ENCODE results near the gene NPLOC4.
"Not testable (repeated sequence)": the region's sequence is repeated elsewhere in the genome, so short reads cannot be mapped to it uniquely, and the experiment has no call there.

NPLOC4 gene

GRCh38 chr17:81631482-81631881 lies 5.4 kb downstream of the NPLOC4 start:
- DNase-seq (ENCODE audit: low read depth), result no peak

GRCh38 chr17:81630274-81630673 lies 6.6 kb downstream of the NPLOC4 start:
- DNase-seq (ENCODE audit: low read depth), result no peak

DNA sequence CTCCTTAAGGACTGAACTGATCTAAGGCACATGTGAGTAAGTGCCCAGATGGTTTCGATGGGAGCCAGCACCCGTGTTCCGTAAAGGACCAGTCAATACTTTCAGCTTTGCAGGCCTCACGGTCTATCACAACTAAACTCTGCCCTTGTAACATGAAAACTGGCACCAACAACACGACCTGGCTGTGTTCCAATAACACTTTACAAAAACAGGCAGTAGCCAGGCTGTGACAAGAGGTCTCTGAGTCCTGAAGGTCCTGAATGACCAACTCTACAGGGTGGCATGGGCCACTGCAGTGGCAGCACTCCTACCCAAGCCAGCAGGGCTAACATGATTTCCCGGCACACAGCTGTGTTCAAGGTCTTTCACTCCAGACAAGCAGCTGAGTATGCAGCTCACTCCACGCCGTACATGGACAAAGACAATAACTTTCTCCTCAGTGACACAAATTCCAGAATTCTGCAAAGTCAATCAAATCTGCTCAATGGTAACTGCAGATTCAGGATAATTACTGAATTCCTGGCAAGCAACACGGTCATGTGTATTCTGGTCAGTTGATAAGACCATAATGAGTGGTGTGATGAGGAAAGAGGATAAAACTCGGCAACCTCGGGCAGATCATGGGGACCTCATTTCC lies 15.3 kb downstream of the NPLOC4 start:
- DNase-seq (ENCODE audit: low read depth), result no peak

DNA sequence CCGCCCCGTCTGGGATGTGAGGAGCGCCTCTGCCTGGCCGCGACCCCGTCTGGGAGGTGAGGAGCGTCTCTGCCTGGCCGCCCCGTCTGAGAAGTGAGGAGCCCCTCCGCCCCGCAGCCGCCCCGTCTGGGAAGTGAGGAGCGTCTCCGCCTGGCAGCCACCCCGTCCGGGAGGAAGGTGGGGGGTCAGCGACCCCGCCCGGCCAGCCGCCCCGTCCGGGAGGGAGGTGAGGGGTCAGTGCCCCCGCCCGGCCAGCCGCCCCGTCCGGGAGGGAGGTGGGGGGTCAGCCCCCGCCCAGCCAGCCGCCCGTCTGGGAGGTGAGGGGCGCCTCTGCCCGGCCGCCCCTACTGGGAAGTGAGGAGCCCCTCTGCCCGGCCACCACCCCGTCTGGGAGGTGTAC lies 18.6 kb downstream of the NPLOC4 start:
- not testable (repeated sequence) for DNase-seq (ENCODE audit: low read depth)

- DNase-seq (ENCODE audit: low read depth), result no peak
Observed at GRCh38 chr17:81616877-81617276, 20.0 kb downstream of the NPLOC4 start.

DNA sequence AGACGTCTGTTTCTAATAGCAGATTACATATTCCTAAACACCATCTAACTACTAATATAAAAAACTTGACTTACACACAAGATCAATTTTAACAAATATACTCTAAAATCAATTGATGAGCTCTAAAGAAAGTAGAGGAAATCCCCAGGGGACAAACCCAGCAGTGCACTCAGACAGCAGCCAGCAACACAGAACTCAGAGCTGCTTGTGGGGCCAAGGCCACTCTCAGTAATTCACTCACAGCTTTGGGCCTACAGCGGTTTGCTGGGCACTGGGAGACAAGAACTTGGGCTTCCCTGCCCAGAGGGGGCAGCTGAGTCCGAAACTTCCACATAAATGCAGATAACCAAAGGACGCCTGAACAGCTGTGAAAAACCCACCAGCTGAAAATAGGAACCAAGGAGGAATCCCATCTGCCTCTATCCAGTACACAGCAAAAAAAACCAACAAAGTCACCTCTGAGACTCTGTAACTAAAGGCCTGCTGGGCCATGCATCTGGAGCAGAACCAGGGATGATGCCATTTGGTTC lies 21.4 kb downstream of the NPLOC4 start:
- DNase-seq (ENCODE audit: low read depth), result no peak

GRCh38 chr17:81612172-81612970 lies 24.5 kb downstream of the NPLOC4 start:
- no peak for DNase-seq (ENCODE audit: low read depth)

DNA sequence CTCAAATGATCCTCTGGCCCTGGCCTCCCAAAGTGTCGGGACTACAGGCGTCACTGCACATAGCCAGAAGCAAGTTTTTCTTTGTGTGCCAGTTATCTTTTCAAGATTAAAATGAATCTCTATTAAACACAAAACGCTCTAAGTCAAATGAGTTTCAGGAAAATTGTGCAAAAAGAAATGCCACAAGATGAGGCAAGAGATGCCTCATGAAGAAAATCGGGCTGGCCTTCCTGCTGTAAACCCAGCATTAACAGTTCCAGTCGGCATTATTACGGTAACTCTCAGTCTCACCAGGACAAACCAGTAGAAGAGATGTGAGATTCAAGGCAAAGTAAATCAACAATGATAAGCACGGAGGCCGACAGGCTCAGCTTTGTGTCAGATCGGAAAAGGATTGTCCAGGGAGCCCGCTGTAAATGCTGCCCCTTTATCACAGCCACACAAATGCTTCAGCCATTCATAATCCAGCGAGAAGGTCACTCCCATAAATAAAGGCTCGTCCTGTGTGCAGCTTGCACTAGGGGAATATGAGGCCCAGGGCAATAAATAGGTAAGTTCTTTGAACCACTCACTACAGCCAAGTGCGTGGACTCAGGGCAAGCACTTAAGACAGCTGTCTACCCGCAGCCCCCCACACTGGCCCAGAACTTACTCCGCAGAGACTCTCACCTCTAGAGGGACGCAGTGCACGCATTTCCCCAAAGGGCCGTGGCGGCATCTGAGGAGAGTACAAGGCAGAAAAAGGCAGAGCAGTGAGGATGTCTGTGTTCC lies 27.2 kb downstream of the NPLOC4 start:
- DNase-seq (ENCODE audit: low read depth), result no peak

GRCh38 chr17:81608605-81609004 lies 28.3 kb downstream of the NPLOC4 start:
- no peak for DNase-seq (ENCODE audit: low read depth)

- DNase-seq (ENCODE audit: low read depth), result no peak
Observed at GRCh38 chr17:81608082-81608481, 28.8 kb downstream of the NPLOC4 start.

DNA sequence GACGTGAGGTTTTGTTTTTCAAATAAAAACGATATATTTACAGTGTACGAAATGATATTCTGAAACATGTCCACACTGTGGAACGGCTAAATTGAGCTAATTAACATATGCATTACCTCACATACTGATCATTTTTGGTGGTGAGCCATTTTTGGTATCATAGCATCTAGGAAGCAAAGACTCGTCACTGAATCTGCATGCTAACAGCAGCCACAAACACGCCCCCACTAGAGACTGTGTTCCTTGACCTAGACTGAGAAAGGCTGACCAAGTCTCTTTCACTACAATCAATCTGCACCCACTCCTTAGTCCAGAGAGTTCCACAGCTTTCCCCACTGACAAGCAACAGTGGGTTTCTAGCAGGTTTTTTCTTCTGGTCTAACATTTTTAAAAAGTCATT lies 29.5 kb downstream of the NPLOC4 start:
- DNase-seq (ENCODE audit: low read depth), result no peak

DNA sequence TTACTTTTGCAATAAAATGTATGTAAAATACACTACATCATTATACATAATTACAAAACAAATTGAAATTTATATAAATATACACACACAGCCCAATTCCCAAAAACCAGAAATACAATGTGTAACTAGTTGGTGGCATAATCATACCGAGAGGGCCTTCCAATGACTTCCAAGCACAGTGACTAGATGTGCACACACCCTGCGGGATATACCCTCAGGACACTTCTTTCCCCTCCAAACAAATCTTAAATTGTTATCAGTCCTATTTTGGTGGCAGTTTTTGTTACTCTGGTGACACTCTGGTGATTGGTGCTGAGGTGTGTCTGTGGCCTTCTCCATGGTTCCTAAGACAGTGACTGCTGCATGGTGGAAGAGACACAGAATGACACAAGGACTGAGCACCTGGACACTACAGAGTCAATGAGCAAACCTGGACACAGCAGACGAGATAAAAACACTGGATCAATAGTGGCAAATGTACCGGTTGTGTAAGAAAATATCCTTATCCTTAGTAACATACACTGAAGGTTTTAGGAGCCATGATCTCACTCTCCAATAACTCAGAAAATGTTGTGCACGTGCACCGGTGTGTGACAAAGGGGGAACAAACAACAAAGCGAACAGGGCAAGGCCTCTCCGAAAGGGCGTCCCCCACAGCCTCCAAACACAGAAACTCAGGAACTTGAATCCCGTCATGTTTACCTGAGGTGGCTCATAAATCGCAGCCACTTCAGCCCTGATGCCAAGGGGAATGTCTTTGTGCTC lies 32.9 kb downstream of the NPLOC4 start:
- DNase-seq (ENCODE audit: low read depth), result no peak

- DNase-seq (ENCODE audit: low read depth), result no peak
Observed at GRCh38 chr17:81601525-81602120, 35.3 kb downstream of the NPLOC4 start.

GRCh38 chr17:81599719-81600486 lies 37.0 kb downstream of the NPLOC4 start:
- no peak for DNase-seq (ENCODE audit: low read depth)

- DNase-seq (ENCODE audit: low read depth), result no peak
Observed at GRCh38 chr17:81593105-81593871, 43.6 kb downstream of the NPLOC4 start.

- no peak for DNase-seq (ENCODE audit: low read depth)
Observed at GRCh38 chr17:81591971-81592370, 44.9 kb downstream of the NPLOC4 start.

- no peak for DNase-seq (ENCODE audit: low read depth)
Observed at GRCh38 chr17:81590121-81590520, 46.8 kb downstream of the NPLOC4 start.

- DNase-seq (ENCODE audit: low read depth), result no peak
Observed at GRCh38 chr17:81589612-81590011, 47.3 kb downstream of the NPLOC4 start.

- no peak for DNase-seq (ENCODE audit: low read depth)
Observed at GRCh38 chr17:81586096-81586495, 50.8 kb downstream of the NPLOC4 start.

DNA sequence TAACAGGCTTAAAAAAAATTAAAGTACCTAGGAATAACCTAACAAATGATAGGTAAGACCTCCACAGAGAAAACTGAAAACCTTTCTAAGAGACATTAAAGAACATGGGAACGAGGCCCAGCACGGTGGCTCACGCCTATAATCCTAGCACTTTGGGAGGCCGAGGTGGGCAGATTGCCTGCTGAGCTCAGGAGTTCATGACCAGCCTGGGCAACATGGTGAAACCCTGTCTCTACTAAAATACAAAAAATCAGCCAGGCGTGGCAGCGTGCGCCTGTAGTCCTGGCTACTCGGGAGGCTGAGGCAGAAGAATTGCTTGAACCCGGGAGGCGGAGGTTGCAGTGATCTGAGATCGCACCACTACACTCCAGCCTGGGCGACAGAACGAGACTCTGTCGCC lies 52.1 kb downstream of the NPLOC4 start:
- not testable (repeated sequence) for DNase-seq (ENCODE audit: low read depth)
